ENCODE data around the gene TUBA1A.

Gene TUBA1A

DNA sequence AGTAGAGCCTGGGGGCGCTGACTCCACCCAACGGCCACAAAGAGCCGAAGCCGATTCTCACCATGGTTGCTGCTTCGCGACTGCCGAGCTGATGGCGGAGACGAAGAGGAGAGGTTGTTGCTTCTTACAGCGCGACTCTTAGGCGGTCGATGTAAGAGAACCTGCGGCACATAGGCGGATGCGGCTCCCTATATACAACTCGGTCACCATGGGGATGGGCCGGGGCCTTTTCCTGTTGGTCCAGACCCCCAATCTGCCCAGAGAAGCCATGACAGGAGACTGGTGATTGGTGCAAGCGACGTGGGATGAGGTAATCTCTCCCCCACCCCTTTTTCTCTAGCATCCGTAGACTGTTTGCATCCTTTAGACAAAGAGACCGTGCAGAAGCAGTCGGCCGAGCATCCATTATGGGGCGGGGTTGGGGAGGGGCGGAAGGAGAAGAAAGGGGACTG, at the start of gene TUBA1A:
TUBA1A (minus strand) TSS at position 165 of the 452 bp plus-strand sequence; CDS start at position 64, 101 bp downstream.
- H3K36me3 ChIP-seq (ENCODE audit: insufficient read depth, low read length), result peaks cover under 1% of the 10 kb centered on the region; the same call in 1 of the 2 replicates
- peak within 1 kb of the TSS; percentile 91 for H3K9ac ChIP-seq (ENCODE audit: low read depth, low read length)
- H3K9me3 ChIP-seq (ENCODE audit: control insufficient read depth, insufficient read depth, low read length), result no peaks in the 10 kb centered on the region
- H3K4me1 ChIP-seq (ENCODE audit: insufficient read depth, low read length), result no peaks in the 10 kb centered on the region

DNA sequence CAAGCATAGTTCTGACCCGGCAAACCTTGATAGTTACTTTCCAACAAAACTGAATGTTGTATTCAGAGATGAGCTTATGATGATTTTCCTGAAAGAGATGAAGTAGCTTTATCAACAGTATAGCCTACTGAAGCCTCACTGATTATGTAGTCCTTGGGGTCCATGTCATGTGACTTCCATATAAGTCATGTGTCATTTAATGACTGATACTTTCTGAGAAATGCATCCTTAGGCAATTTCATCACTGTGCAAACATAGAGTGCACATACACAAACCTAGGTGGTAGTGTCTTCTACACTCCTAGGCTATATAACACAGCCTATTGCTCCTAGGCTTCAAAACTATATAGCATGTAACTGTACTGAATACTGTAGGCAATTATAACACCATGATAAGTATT, 47.5 kb upstream of the TUBA1A start:
- no peaks in the 10 kb centered on the region for H3K36me3 ChIP-seq (ENCODE audit: insufficient read depth, low read length)
- no peaks in the 10 kb centered on the region for H3K9me3 ChIP-seq (ENCODE audit: control insufficient read depth, insufficient read depth, low read length)
- peaks cover 19% of the 10 kb centered on the region for H3K4me1 ChIP-seq (ENCODE audit: insufficient read depth, low read length)
- H3K9ac ChIP-seq (ENCODE audit: low read depth, low read length), result no peak overlapping the region

DNA sequence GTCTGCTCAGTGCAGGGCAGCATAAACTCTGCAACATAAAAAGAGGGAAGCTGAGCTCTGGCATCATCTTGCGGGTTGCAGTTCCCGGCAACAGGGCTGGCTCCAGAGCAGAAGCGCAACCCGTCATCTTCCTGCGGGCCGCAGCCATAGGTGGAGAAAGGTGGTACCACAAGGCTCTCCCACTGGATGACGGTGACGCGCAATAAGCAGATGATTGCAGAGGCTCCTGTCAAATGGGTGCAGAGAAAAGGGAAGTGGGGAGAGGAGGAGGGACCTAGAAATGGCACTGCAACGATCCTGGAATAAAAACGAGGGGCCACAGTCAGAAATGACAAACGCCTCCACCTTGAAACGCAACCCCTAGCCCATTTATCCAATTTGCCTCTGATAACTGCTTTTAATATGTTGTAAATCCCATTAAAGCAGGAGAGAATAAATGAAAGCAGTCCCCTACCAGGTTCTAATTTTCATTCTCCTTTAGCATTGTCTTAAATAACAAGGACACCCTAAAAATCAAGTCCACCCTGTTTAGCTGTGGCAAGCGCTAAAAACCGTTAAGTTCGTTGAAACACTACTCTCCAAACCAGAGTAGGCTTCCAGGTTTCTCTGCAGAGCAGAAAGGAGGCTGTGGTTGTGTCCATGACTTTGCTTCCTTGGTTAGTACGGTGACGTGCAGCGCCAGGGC, 45.1 kb upstream of the TUBA1A start:
- Histone ChIP-seq H3K9ac (ENCODE audit: low read depth, low read length) (no peak overlapping the region), H3K9me3 (ENCODE audit: control insufficient read depth, insufficient read depth, low read length) (no peaks in the 10 kb centered on the region), H3K36me3 (ENCODE audit: insufficient read depth, low read length) (no peaks in the 10 kb centered on the region), H3K4me1 (ENCODE audit: insufficient read depth, low read length) (peaks cover 19% of the 10 kb centered on the region)

DNA sequence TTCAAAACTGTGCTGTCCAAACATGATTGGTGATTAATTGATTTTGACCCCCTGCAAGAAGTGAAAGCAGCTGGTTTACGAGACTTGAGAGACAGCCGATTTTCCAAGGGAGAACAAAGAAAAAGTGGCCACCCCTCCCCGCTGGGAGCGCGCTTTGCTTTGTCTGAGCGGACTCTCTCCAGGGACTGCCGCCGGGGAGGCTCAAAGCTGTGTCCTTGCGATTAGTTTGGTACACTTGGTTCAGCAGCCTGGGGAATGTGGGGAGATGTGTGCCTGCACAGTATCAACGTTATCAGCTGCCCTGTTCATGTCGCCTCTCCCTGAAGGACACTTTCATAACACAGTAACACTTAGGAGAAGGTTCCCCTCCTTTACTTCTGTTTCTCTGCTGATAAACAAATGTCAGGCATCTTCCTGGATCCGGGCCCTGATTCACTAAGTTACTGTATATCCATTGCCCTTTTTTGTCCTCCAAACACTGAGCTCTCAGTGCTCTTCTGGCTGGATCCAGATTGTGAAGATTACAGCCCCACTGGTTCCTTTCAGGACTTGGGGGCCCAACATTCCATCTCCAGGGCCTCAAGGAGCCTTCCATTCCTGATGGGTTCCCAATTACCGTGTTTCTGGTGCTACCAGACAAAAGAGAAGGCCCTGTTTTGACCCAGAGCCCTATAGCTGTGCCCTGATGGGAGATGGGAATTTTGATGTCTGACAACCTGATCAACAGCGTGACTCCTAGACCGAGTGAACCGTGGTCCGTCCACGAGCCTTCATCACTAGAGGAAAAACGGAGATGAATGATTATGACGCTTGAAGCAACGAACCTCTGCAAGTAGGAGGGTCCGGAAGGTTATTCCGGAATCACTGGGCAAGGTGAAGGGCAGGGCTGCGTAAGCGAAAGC, 44.3 kb upstream of the TUBA1A start:
- H3K9ac ChIP-seq (ENCODE audit: low read depth, low read length), result 0 out of 2 replicates have a peak overlapping the region, but pooled peaks have one; percentile 7
- no peaks in the 10 kb centered on the region for H3K36me3 ChIP-seq (ENCODE audit: insufficient read depth, low read length)
- peaks cover 19% of the 10 kb centered on the region for H3K4me1 ChIP-seq (ENCODE audit: insufficient read depth, low read length)
- H3K9me3 ChIP-seq (ENCODE audit: control insufficient read depth, insufficient read depth, low read length), result no peaks in the 10 kb centered on the region

DNA sequence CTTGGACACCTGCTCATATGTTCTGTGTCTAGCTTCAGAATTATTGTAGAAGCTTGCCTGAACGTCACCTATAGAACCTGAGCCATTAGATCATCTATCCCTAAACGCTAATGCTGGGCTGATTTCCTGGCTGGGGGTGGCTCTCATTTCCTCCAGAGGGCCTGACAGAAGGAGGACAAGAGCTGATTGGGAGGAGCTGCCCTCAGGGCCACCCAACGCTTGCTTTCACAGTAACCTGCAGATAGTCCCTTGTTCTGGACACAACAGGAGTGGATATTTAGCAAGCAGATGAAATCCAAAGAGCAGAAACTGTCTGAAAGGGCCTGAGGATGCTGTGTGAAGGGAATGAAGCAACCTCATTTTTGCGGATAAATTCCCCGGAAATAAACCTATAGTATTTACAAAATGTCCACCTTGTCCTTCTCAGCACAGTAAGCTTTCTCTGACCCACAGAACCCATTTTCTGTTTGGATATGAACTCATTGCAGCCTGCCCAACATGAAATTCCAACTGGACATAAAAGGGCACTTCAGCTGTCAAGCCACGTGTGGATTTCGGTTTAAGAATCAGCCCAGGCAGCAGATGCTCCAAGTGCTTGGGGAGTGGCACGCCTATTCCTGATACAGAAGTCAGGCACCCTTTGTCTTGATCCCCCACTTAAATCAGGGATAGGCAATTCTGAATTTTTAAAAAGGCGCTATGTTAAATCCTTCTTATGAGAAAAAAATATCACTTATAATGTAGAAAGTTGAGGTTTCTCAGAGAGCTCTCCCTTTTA, 43.2 kb upstream of the TUBA1A start:
- Histone ChIP-seq H3K36me3 (ENCODE audit: insufficient read depth, low read length) (no peaks in the 10 kb centered on the region), H3K9me3 (ENCODE audit: control insufficient read depth, insufficient read depth, low read length) (no peaks in the 10 kb centered on the region), H3K9ac (ENCODE audit: low read depth, low read length) (no peak overlapping the region), H3K4me1 (ENCODE audit: insufficient read depth, low read length) (peaks cover 19% of the 10 kb centered on the region)

DNA sequence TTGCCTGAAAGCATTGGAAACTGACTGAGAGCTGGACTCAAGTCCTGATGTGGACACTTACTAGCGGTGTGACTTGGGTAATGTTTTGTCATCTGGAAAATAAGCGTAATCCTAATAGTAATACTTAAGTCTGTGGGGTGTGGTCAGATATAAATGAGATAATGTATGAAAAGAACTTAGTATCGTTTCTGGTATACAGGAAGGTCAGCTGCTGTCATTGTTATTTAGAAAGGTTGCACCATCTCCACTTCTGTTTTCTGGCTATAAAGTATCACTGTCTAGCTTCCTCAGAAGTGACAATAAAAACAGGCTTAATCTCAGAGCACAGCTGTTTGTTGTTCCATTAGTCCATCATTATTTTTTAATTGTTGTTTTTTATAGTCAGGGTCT, 41.9 kb upstream of the TUBA1A start:
- no peak overlapping the region for H3K9ac ChIP-seq (ENCODE audit: low read depth, low read length)
- H3K9me3 ChIP-seq (ENCODE audit: control insufficient read depth, insufficient read depth, low read length), result no peaks in the 10 kb centered on the region
- no peaks in the 10 kb centered on the region for H3K36me3 ChIP-seq (ENCODE audit: insufficient read depth, low read length)
- peaks cover 19% of the 10 kb centered on the region for H3K4me1 ChIP-seq (ENCODE audit: insufficient read depth, low read length)

DNA sequence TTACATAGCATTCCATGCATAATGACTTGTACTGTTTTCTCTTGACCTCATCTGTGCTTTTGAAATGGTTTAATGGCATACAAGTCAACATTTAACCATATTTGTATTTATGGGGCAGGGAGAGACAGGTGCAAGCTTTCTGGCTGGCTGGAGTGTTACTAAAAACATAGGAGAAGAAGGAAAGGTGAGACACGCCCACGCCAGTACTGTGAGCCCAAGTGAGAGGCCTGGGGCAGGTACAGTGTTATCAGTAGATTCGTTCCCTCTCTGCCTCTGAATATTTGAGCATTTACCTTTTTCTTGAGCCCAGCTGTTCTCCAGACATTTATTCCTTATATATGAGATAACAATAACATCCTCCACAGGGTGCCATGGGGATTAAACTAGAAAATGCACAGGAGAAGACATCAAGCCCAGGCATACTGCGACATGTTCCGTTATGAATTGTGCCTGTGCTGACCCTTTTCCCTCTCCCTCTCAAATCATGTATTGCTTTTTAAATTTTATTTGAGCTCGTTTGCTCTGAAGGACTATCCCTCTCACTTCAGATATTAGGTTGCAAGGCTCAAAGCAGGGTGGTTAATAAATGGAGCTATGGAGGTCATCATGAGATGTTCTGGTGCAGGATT, 41.4 kb upstream of the TUBA1A start:
- no peaks in the 10 kb centered on the region for H3K36me3 ChIP-seq (ENCODE audit: insufficient read depth, low read length)
- no peaks in the 10 kb centered on the region for H3K9me3 ChIP-seq (ENCODE audit: control insufficient read depth, insufficient read depth, low read length)
- H3K4me1 ChIP-seq (ENCODE audit: insufficient read depth, low read length), result peaks cover 19% of the 10 kb centered on the region
- no peak overlapping the region for H3K9ac ChIP-seq (ENCODE audit: low read depth, low read length)

DNA sequence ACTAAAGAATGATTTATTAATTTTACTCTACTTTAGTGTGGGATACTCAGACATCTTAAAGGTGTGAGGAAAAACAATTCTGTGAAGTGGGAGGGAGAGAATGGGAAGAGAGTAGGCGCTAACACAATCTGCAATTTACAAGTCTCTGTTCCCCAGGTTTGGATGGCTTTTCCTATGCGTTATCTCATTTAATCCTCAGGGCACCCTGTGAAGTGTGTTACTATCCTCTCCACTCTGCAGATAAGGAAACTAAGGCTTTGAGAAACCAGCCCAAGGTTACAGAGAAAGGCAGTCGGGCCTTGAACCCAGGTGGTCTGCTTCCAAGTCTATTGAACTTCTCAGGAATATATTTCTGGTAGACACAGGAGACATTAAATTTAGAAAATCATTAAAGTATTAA, 39.8 kb upstream of the TUBA1A start:
- Histone ChIP-seq H3K4me1 (ENCODE audit: insufficient read depth, low read length) (peaks cover 19% of the 10 kb centered on the region), H3K9ac (ENCODE audit: low read depth, low read length) (no peak overlapping the region), H3K36me3 (ENCODE audit: insufficient read depth, low read length) (no peaks in the 10 kb centered on the region), H3K9me3 (ENCODE audit: control insufficient read depth, insufficient read depth, low read length) (no peaks in the 10 kb centered on the region)

DNA sequence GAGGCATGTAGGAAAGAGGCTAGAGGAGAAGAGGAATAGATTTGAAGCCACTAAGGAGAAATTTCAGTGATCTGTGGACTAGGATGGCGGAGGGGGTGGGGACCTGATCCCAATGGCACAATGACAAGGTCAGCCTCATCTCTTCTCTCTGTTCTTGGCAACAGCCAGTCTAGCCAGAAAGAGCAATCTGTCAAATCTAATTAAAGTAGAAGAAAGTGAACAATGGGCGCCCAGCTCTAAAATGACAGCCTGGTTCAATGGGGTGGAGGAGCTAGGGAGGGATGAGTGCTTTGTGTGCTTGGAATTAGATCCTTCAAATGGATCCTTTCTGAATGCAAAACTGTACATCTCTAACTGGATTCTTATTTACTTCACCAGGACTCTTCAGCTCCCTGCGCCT, 38.8 kb upstream of the TUBA1A start:
- H3K9ac ChIP-seq (ENCODE audit: low read depth, low read length), result no peak overlapping the region
- no peaks in the 10 kb centered on the region for H3K36me3 ChIP-seq (ENCODE audit: insufficient read depth, low read length)
- no peaks in the 10 kb centered on the region for H3K9me3 ChIP-seq (ENCODE audit: control insufficient read depth, insufficient read depth, low read length)
- H3K4me1 ChIP-seq (ENCODE audit: insufficient read depth, low read length), result peaks cover 10% of the 10 kb centered on the region; the same call in 1 of the 2 replicates

DNA sequence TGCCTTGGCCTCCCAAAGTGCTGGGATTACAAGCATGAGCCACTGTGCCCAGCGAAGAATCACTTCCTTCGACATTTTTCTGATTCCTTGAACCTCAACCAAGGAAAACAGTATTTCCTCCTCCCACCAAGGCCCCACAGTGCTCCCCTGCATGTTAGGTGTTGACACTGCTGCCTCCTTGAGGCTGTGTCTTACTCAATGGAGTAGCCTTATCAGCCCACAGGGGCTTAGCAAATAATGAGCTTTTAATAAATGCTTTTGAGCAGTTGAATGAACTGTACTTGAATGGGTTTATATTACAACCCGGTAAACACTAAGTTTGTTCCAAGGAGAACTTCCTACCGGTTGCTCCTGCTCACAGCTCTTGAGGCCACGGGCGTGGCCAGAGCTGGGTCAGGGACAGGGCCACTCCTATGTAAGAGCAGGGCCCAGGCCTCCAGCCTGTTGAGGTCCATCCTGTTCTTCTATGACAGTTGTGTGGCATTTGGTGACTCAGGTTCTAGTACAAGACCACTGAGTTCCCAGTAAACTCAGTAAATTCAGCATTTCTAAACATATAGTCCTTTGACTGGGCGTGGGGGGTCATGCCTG, 36.8 kb upstream of the TUBA1A start:
- no peaks in the 10 kb centered on the region for H3K4me1 ChIP-seq (ENCODE audit: insufficient read depth, low read length)
- H3K9me3 ChIP-seq (ENCODE audit: control insufficient read depth, insufficient read depth, low read length), result no peaks in the 10 kb centered on the region
- no peaks in the 10 kb centered on the region for H3K36me3 ChIP-seq (ENCODE audit: insufficient read depth, low read length)
- H3K9ac ChIP-seq (ENCODE audit: low read depth, low read length), result no peak overlapping the region

DNA sequence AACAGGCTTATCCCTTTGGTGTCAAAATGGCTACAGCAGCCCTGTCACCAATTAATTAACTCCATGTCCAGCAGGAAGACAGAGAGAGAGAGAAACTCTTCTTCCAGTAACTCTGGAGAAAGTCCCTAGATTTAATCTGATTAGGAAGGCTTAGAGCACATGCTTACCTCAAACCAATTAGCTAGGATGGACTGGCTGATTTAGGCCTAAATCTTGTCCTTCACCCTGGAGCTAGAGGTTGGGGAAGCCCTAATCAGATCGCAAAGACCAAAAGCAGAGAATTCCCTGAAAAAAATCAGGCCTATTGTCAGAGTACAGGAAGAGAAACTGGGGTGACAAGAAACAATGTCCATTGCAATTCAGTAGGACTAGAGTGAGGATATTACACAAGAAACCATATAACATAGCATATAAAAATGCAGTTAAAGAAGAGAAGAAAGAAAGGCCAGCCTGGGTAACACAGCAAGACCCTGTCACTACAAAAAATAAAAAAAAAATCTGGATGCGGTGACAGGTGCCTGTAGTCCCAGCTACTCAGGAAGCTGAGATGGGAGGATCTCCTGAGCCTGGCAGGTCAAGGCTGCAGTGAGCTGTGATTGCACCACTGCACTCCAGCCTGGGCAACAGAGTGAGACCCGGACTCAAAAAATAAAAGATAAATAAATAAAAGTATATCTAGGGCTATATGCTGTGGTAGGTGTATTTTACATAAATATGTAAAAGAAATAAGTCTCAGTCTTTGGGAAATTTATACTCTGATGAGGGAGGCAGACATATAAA, 34.9 kb upstream of the TUBA1A start:
- H3K4me1 ChIP-seq (ENCODE audit: insufficient read depth, low read length), result no peaks in the 10 kb centered on the region
- no peaks in the 10 kb centered on the region for H3K36me3 ChIP-seq (ENCODE audit: insufficient read depth, low read length)
- H3K9ac ChIP-seq (ENCODE audit: low read depth, low read length), result no peak overlapping the region

DNA sequence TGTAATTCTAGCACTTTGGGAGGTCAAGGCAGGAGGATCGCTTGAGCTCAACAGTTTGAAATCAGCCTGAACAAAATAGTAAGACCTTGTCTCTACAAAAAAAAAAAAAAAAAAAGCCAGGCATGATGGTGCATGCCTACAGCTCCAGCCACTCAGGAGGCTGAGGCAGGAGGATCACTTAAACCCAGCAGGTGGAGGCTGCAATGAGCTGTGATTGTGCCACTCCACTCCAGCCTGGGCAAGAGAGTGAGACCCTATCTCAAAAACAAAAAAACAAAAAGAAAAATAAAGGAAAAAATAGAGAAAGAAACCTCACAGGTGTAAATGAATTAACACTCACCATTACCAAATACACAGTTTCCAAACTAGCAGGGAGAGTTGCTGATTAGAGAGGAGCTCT, 34.2 kb upstream of the TUBA1A start:
- H3K4me1 ChIP-seq (ENCODE audit: insufficient read depth, low read length), result no peaks in the 10 kb centered on the region
- no peak overlapping the region for H3K9ac ChIP-seq (ENCODE audit: low read depth, low read length)
- no peaks in the 10 kb centered on the region for H3K9me3 ChIP-seq (ENCODE audit: control insufficient read depth, insufficient read depth, low read length)
- no peaks in the 10 kb centered on the region for H3K36me3 ChIP-seq (ENCODE audit: insufficient read depth, low read length)

More for the DNA sequence above, 34.9 kb upstream of the TUBA1A start:
- H3K9me3 ChIP-seq (ENCODE audit: control insufficient read depth, insufficient read depth, low read length), result no peaks in the 10 kb centered on the region

DNA sequence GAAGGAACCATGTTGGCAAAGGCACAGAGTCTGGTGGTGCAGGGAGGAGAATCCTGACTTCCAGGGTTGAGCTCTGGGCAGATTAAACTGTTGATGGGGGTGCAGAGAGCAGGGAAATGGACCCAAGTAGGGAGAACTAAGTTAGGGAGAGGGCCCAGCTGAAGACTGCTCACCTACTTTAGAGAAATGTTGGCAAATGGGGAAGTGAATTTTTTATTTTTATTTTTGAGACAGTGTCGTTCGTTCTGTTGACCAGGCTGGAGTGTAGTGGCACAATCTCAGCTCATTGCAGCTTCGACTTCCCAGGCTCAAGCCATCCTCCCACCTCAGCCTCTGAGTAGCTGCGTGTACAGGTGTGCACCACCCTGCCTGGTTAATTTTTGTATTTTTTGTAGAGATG, 32.1 kb upstream of the TUBA1A start:
- Histone ChIP-seq H3K4me1 (ENCODE audit: insufficient read depth, low read length) (peaks cover 2% of the 10 kb centered on the region), H3K9me3 (ENCODE audit: control insufficient read depth, insufficient read depth, low read length) (no peaks in the 10 kb centered on the region), H3K9ac (ENCODE audit: low read depth, low read length) (no peak overlapping the region), H3K36me3 (ENCODE audit: insufficient read depth, low read length) (no peaks in the 10 kb centered on the region)
